ENCODE data around the gene IFNGR2.
A peak's percentile ranks its signal among the peaks of the same experiment; 100 is the strongest.

IFNGR2 gene

GRCh38 chr21:33386222-33386784 lies 16.9 kb upstream of the IFNGR2 start:
- no peak for DNase-seq
- no peaks in the 10 kb centered on the region for H3K9me3 Mint-ChIP-seq
- peaks cover 11% of the 10 kb centered on the region for H3K27me3 Mint-ChIP-seq (ENCODE audit: low read depth, poor library complexity)
- H3K27ac Mint-ChIP-seq, result no peak overlapping the region
- no peaks in the 10 kb centered on the region for H3K36me3 Mint-ChIP-seq (ENCODE audit: low read depth)
- no peak overlapping the region for H3K4me3 Mint-ChIP-seq
- TF ChIP-seq, protein P1, sequence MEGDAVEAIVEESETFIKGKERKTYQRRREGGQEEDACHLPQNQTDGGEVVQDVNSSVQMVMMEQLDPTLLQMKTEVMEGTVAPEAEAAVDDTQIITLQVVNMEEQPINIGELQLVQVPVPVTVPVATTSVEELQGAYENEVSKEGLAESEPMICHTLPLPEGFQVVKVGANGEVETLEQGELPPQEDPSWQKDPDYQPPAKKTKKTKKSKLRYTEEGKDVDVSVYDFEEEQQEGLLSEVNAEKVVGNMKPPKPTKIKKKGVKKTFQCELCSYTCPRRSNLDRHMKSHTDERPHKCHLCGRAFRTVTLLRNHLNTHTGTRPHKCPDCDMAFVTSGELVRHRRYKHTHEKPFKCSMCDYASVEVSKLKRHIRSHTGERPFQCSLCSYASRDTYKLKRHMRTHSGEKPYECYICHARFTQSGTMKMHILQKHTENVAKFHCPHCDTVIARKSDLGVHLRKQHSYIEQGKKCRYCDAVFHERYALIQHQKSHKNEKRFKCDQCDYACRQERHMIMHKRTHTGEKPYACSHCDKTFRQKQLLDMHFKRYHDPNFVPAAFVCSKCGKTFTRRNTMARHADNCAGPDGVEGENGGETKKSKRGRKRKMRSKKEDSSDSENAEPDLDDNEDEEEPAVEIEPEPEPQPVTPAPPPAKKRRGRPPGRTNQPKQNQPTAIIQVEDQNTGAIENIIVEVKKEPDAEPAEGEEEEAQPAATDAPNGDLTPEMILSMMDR (IDR thresholded peaks at IDR 0.05), result no peak
- H3K4me1 Mint-ChIP-seq, result peaks cover 12% of the 10 kb centered on the region

GRCh38 chr21:33387294-33387693 lies 15.9 kb upstream of the IFNGR2 start:
- H3K4me3 Mint-ChIP-seq, result no peak overlapping the region
- TF ChIP-seq, protein P1 (IDR thresholded peaks at IDR 0.05), result no peak
- H3K36me3 Mint-ChIP-seq (ENCODE audit: low read depth), result no peaks in the 10 kb centered on the region
- peaks cover 15% of the 10 kb centered on the region for H3K4me1 Mint-ChIP-seq
- H3K27me3 Mint-ChIP-seq (ENCODE audit: low read depth, poor library complexity), result peaks cover 8% of the 10 kb centered on the region
- H3K27ac Mint-ChIP-seq, result no peak overlapping the region
- no peak for DNase-seq
- H3K9me3 Mint-ChIP-seq, result no peaks in the 10 kb centered on the region

GRCh38 chr21:33388188-33388587 lies 15.0 kb upstream of the IFNGR2 start:
- H3K4me1 Mint-ChIP-seq, result peaks cover 15% of the 10 kb centered on the region

DNA sequence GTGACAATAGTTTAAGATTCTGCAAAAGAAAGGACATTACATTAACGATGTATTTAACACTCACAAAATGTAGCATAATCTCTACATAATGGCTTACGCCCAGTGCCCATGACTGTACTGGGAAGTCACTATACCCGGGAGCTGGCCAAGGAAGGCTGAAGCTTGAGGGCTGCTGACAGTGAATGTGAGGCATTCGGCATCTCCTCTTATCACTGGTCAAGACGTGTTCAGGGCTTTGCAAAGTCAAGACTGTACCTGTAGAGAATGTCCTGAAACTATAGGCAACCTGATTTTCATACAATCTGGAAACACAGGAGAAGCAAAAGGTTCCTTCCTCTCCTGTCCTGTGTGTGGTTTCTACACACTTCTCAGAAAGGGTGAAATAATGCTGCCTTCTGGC lies 12.7 kb upstream of the IFNGR2 start:
- no peaks in the 10 kb centered on the region for H3K9me3 Mint-ChIP-seq
- H3K36me3 Mint-ChIP-seq (ENCODE audit: low read depth), result no peaks in the 10 kb centered on the region
- no peak for DNase-seq
- H3K27me3 Mint-ChIP-seq (ENCODE audit: low read depth, poor library complexity), result peaks cover 5% of the 10 kb centered on the region
- no peak overlapping the region for H3K27ac Mint-ChIP-seq
- H3K4me1 Mint-ChIP-seq, result peaks cover 16% of the 10 kb centered on the region
- TF ChIP-seq, protein P1 (IDR thresholded peaks at IDR 0.05), result no peak
- no peak overlapping the region for H3K4me3 Mint-ChIP-seq

More at GRCh38 chr21:33388188-33388587, 15.0 kb upstream of the IFNGR2 start:
- H3K27ac Mint-ChIP-seq, result no peak overlapping the region
- peaks cover 8% of the 10 kb centered on the region for H3K27me3 Mint-ChIP-seq (ENCODE audit: low read depth, poor library complexity)
- TF ChIP-seq, protein P1 (IDR thresholded peaks at IDR 0.05), result no peak
- DNase-seq, result no peak
- no peaks in the 10 kb centered on the region for H3K36me3 Mint-ChIP-seq (ENCODE audit: low read depth)
- no peaks in the 10 kb centered on the region for H3K9me3 Mint-ChIP-seq
- no peak overlapping the region for H3K4me3 Mint-ChIP-seq

DNA sequence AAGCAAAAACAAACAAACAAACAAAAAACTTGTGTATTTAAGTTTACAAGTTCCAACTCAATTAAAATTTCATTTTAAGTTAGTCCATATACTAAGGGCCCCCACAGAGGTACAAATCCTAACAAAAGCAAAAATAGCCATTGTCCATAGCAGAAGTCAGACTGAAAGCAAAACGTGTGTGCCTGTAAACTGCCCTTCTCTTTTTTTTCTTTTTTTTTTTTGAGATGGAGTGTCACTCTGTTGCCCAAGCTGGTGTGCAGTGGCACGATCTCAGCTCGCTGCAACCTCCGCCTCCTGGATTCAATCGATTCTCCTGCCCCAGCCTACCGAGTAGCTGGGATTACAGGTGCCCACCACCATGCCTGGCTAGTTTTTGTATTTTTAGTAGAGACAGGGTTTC lies 11.6 kb upstream of the IFNGR2 start:
- DNase-seq, result no peak
- Mint-ChIP-seq H3K4me1 (peaks cover 23% of the 10 kb centered on the region), H3K27ac (no peak overlapping the region), H3K4me3 (no peak overlapping the region), H3K9me3 (no peaks in the 10 kb centered on the region), H3K36me3 (ENCODE audit: low read depth) (no peaks in the 10 kb centered on the region), H3K27me3 (ENCODE audit: low read depth, poor library complexity) (peaks cover 5% of the 10 kb centered on the region)
- TF ChIP-seq, protein P1 (IDR thresholded peaks at IDR 0.05), result no peak

DNA sequence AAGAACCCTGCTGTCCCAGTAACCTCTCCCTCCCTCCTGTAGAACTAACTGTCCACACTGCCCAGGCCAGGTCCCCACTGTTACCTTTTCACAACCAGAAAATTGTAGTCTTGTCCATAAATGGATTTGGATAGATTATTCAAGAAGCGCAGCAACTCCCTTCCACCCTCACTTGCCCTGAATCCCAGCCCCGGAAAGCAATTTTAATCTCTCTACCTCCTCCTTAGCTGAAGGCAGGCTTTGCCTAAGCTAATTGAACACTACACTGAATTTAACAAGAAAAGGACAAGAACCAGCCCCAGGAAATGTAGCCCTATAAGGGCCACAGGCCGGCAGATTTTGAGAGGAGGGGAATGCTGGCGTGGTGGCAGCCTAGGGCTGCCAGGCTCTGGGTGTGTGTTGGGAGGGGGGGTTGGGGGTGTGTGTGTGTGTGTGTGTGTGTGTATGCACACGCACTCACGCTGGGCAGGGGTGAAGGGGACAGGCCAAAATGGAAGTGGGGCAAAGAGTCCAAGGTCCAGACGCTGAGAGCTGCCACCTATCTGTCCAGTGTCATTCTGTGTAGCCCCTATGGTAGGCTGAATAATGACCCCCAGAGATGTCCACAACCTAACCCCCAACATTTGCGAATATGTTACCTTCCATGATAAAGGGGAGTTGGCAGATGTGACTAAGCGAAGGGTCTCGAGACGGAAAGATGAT lies 10.8 kb upstream of the IFNGR2 start:
- peaks cover 23% of the 10 kb centered on the region for H3K4me1 Mint-ChIP-seq
- peak overlapping the region; percentile 70 for H3K27ac Mint-ChIP-seq
- TF ChIP-seq, protein P1 (IDR thresholded peaks at IDR 0.05), result no peak
- no peak overlapping the region for H3K4me3 Mint-ChIP-seq
- H3K36me3 Mint-ChIP-seq (ENCODE audit: low read depth), result no peaks in the 10 kb centered on the region
- no peaks in the 10 kb centered on the region for H3K9me3 Mint-ChIP-seq
- DNase-seq, result no peak
- H3K27me3 Mint-ChIP-seq (ENCODE audit: low read depth, poor library complexity), result peaks cover 5% of the 10 kb centered on the region

Data from nephron progenitor cell (in vitro differentiated cells).